H1 (cell line): ENCODE data around the gene PTPN22.

ENCODE experiments used
- KDM1A ChIP-seq: fragments of 200-600, 300-600 bp; sonication (generic); IDR thresholded peaks from 2 replicates; pipeline ENCODE4 v1.7.1; 2016; ENCODE audit warnings: mild to moderate bottlenecking, low read length, borderline replicate concordance
- POLR2A ChIP-seq, 2 experiments: IDR thresholded peaks; 1 replicate in 1 of 2; 2 replicates in 1 of 2; pipeline ENCODE4 v1.6.1; 2011; ENCODE audit warnings: low read depth in 2 of 2, low read length in 2 of 2, mild to moderate bottlenecking in 2 of 2; ENCODE audit errors: control extremely low read depth in 1 of 2
- TF ChIP-seq, protein P1 (sequence below), 3 experiments: IDR thresholded peaks; 1 replicate in 2 of 3; 2 replicates in 1 of 3; pipeline versions ENCODE4 v1.5.1 to v1.6.1; 2011; ENCODE audit warnings: low read length in 3 of 3, mild to moderate bottlenecking in 3 of 3, inconsistent platforms in 2 of 3, low read depth in 1 of 3, moderate library complexity in 1 of 3; ENCODE audit not compliant: insufficient read depth in 1 of 3; ENCODE audit errors: control extremely low read depth in 1 of 3

DNA sequence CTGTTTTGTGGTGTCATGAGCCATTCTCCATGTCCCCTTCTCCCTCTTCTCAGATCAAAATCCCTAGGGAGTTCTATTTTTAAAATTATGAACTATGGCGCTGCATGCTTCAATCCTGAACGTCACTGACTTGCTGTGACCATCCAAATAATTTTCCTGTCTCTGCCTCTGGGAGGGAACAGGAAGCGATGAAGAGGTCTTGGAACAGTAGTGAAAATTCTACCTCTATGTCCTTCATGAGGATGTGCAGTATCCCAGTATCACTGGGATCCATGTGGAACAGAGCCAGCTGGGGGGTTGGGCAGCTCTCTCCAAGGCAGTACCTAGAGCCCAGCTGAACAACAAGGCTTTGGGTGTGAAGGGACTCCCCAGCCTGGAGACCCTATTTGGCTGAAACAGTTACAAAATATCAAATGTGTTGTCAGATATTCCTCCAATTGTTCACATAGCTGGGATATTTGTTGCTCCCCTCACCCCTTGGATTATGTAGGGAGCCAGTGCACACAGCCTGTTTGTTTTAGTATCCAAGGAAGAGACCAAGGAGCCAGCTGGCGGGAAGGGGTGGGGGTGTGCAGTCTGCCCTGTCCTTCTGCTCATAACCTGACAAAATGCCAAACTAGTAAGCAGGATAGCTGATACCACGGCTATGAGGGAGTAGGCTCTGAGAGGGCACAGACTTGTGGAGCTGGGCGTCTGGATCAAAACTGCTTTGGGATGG, 41.2 kb upstream of the PTPN22 start:
- no peak for TF ChIP-seq POLR2A (IDR thresholded peaks at IDR 0.05; ENCODE audit: control extremely low read depth in 1 of 2, low read depth in 2 of 2, low read length in 2 of 2)
- no peak for TF ChIP-seq KDM1A
- TF ChIP-seq, protein P1, sequence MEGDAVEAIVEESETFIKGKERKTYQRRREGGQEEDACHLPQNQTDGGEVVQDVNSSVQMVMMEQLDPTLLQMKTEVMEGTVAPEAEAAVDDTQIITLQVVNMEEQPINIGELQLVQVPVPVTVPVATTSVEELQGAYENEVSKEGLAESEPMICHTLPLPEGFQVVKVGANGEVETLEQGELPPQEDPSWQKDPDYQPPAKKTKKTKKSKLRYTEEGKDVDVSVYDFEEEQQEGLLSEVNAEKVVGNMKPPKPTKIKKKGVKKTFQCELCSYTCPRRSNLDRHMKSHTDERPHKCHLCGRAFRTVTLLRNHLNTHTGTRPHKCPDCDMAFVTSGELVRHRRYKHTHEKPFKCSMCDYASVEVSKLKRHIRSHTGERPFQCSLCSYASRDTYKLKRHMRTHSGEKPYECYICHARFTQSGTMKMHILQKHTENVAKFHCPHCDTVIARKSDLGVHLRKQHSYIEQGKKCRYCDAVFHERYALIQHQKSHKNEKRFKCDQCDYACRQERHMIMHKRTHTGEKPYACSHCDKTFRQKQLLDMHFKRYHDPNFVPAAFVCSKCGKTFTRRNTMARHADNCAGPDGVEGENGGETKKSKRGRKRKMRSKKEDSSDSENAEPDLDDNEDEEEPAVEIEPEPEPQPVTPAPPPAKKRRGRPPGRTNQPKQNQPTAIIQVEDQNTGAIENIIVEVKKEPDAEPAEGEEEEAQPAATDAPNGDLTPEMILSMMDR (IDR thresholded peaks at IDR 0.05; ENCODE audit: control extremely low read depth in 1 of 3, insufficient read depth in 1 of 3, low read depth in 1 of 3, low read length in 3 of 3) = no peak
